ENCODE measurements around the gene ULK4.

The ULK4 gene

DNA sequence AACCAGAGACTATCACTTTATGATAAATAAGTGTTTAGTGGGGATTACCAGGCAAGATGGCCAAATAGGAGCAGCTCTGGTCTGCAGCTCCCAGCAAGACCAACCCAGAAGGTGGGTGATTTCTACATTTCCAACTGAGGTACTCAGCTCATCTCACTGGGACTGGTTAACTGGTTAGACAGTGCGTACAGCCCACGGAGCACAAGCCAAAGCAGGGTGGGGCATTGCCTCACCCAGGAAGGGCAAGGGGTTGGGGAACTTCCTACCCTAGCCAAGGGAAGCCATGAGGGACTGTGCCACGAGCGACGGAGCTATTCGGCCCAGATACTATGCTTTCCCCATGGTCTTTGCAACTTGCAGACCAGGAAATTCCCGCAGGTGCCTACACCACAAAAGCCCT is 591.6 kb downstream of the ULK4 start:
- DNase-seq (ENCODE audit: extremely low read depth in 1 of 2, low read depth in 1 of 2): no peak

DNA sequence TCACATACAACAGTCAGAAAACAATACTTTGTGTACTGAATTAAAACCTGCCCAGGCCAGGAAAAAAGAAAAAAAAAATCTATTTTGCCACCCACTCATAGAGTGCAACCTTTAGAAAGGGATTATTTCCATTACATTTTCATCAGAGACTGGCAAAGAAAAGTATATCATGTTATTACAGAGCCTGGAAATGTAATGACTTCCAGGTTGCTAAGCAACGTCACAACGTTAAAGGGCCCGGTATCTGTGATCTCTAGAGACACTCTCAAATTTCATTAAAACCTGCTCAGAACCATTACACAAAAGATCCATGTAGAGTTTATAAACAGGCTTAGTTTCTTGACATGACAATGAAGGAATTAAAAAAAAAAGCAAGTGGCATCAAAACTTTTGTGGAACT is 592.1 kb downstream of the ULK4 start:
- DNase-seq (ENCODE audit: extremely low read depth in 1 of 2, low read depth in 1 of 2): no peak

DNA sequence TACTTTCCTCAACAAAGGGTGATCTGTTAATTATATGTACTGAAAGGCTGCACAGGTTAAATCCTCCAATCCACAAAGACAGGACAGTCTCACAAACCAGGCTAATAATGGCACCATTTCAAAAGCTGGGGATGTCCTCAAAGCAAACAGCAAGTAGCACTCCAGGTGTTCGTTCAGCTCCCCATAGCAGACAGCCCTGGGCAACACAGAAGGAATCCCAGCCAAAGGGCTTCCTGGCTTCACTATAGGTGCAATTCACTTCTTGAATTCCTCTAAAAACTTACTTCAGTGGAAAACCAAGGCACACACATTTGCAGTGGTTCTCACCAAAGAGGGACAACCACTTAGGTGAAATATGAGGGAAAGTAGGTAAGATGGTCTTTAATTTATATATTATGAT is 595.9 kb downstream of the ULK4 start:
- no peak for DNase-seq (ENCODE audit: extremely low read depth in 1 of 2, low read depth in 1 of 2)

DNA sequence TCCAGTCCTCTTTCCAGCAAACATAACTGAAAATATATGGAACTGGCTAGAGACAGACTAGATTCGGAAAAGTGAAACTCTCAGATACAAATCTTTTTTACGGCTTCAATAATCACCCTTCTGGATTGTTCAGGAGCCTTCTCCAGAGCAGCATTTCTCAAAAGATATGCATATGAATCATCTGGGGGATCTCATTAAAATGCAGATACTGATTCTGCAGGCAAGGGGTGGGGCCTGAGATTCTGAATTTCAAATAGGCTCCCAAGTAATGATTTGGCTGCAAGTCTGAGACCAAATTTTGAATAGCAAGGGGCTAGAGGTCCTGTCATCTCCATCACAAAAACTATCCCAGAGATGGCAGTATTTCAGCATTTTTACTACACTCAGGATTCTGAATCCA is 597.2 kb downstream of the ULK4 start:
- DNase-seq (ENCODE audit: extremely low read depth in 1 of 2, low read depth in 1 of 2): no peak

DNA sequence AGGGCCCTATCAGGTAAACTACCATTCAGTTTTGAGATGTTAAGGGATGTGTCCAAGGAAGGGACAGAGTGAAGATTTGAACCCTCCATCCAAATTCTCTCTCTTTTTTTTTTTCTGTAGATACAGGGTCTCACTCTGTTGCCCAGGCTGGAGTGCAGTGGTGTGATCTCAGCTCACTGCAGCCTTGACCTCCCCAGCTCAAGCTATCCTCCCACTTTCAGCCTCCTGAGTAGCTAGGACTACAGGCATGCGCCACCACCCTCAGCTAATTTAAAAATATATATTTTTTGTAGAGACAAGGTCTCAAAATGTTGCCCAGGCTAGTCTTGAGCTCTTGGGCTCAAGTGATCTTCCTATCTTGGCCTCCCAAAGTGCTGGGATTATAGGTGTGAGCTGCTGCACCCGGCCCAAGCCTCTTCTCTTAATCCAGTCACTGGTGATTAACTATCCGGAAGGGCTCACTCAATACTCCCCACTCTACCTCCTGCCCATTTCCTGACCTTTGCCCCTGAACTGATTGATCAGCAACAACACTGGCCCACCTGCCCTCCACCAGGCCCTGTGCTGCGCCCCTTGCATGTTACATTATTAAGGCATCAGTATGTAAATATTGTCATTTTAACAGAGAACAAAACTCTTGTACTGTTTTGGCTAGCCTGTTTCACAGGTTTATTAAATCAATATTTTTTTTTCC is 597.9 kb downstream of the ULK4 start:
- DNase-seq (ENCODE audit: extremely low read depth in 1 of 2, low read depth in 1 of 2): no peak

DNA sequence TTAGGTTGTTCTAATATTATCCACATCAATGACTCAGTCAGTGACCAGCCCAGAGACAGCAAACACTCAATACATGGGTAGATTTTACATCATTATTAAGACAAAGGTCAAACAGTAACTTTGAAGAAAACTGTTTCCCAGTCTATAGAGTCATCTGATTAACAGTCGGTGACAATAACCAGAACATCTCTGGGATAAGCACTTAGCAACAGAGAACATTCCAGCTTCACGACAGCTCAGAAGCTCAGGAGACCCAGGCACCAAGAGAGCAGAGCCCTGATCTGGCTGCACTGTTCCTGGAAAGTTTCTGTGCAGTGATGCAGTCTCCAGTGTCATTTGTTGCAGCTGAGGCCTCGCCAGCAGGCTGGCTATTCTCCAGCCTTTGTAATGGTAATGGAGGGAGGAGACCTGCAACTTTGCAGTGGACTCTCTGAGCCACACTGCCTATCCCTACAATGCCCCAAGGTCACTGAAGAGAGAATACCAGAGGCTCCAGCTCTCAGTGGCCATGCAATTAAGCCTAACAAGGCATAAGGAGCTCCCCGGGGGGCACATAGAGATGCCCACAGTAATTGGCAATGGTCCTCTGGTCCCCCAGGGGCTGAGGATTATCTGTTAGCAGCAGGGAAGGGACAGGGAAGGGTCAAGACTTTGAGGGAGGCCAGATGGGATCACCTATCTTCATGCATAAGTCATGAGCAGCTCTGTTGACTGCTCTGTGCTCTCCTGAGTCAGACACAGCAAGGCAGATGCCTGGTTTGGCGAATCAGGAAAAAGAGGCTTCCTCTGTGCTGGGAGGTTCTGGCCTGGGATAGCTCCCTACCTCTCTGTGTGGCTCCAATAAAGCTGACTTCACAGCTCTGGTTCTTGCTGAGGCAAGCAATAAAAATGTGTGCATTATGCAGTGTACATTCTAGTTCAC is 599.0 kb downstream of the ULK4 start:
- no peak for DNase-seq (ENCODE audit: extremely low read depth in 1 of 2, low read depth in 1 of 2)

DNA sequence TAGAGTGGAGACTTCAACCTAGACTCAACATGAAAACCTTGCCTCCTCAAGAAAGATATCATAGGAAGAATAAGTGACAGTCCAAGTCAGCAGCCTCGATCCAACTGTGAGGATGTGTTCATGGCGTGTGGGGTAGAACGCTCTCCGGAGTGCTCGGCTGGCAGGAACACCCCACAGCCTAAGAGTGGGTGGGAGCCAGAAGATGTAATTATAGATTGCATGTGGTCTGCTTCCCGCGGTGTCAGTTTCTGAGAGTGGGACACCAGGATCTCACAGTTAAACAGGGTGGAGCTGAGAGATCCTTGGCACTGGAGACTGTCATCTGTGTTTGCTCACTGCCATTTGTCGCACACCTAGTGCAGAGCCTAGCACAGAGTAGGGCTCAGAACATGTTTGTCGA is 604.6 kb downstream of the ULK4 start:
- no peak for DNase-seq (ENCODE audit: extremely low read depth in 1 of 2, low read depth in 1 of 2)

DNA sequence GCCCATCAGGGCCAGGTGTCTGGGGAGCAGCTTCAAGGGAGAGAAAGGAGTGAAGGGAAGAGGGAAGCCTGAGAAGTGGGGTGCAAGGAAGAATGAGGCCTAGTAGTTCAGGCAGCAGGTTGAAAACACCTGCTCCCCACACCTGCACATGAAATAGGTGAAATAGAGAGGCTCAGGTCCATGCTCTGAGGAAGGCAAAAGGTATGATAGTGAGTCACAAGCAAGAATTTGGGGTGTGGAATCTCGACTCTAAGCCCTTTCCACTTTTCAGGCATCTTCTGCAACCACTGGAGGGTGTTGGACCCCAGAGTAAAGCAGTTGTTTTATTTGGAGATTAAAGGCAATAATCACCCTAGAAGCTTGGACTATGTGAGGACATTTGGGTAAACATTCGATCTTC is 605.1 kb downstream of the ULK4 start:
- no peak for DNase-seq (ENCODE audit: extremely low read depth in 1 of 2, low read depth in 1 of 2)

DNA sequence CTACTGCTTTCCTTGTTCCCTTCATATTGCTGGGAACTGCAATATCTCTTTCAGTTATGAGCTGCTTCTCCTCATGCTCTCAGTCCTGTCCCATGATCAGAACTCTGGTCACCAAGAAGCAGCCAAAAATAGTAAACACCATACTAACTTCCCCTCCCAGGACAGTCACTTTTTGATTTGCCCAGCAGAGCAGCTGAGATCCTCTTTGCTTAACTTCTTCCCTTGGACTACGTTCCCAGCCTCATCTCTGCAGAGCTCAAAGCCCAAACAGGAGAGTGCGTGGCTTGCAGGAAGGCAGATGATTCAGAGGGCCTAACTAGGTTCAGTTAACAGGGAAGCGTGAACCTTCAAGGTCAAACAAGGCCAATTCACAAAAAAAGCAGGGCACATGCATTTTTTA is 609.4 kb downstream of the ULK4 start:
- no peak for DNase-seq (ENCODE audit: extremely low read depth in 1 of 2, low read depth in 1 of 2)

DNA sequence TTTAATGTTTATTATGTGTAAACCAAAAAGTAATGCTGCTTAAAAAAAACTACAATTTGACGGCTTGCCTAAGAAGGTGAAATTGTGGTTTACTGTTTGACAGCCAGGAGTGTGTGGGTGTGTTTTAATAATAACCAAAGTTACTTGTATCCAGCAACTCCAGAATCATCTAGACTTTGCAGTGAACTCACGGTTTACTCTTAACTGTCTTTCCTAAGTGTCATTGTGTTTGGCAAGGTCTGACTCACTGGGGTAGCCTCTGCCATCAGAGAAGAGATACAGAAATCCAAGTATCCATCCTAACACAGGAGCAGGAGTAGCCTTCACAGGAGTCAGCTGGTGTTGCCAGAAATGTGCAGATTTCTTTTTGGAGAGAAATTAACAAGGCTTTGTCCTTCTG is 611.5 kb downstream of the ULK4 start:
- no peak for DNase-seq (ENCODE audit: extremely low read depth in 1 of 2, low read depth in 1 of 2)

DNA sequence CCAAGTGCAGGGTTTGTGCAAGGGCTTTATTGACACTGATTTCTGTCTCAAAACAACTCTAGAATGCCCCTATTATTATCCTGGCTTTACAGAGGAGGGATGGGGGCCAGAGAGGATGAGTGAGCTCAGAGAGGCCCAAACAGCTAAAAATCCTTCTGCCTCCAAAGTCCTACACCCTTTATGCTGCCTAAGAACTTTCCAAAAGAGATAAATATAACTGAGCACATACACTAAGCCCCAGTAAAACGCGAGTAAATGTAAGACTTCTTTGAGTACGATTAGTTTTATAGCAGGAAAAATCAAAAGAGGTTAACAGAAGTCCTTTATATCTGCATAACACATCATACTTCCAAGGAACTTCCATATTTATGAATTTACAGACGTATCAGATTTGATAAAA is 613.5 kb downstream of the ULK4 start:
- no peak for DNase-seq (ENCODE audit: extremely low read depth in 1 of 2, low read depth in 1 of 2)

DNA sequence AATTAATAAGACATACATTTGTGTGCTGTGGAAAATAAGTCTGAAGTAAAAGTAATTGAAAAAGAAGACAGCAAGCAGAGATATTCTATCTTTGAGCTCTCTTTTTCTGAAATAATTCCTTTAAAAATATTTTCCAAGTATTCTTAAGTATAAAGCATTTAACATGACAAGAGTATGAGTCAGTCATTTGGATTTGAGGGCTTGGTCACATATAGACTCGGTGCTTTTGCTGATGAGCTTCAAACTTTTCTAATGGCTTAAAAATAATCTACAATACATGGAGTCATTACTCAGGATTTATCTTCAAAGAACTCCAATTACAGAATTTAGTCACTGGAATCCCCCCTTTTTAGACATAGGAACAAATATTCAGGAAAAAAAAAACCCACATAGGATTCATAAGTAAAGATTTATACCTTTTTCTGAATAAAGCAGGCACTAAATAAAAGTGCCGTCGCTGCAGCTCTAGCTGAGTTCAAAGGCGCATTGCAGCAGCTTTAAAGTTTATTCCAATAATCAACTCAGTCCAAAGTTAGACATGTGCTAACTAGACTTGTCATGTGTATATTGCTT is 615.1 kb downstream of the ULK4 start:
- no peak for DNase-seq (ENCODE audit: extremely low read depth in 1 of 2, low read depth in 1 of 2)

DNA sequence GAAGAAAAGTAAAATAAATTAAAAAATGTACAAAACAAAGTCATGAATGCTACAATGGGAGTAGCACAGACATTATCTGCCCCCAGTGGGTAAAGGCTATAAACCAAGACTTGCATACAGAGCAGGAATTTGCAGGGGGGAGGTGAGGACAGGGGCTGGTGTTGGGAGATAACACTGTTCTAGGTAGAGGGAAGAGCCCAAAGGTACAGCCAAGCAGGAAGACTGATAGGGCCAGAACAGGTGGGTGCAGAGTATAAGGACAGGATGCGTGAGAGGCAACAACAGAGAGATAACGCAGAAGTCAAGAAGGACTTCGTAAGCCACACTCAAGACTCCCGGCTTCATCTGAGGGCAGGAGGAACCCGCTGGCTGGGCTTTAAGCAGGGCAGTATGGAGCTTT is 616.1 kb downstream of the ULK4 start:
- DNase-seq (ENCODE audit: extremely low read depth in 1 of 2, low read depth in 1 of 2): no peak

DNA sequence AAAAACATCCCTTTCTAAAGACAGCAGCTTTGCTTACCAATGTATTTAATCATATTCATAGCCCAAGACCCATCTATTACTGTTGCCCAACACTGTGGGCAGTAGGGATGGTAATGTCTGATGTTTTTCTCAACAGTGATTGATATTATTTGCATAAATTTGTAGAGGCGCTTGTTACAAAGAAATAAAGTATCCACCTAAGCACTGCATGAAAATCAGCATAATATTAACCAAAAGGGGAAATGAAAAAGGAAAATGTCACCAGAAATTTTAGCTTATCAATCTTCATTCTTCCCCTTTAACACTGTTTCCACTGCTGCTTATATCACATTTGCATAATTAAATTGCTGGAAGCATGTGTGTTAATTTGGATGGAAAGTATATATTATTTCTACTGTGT is 622.1 kb downstream of the ULK4 start:
- no peak for DNase-seq (ENCODE audit: extremely low read depth in 1 of 2, low read depth in 1 of 2)

DNA sequence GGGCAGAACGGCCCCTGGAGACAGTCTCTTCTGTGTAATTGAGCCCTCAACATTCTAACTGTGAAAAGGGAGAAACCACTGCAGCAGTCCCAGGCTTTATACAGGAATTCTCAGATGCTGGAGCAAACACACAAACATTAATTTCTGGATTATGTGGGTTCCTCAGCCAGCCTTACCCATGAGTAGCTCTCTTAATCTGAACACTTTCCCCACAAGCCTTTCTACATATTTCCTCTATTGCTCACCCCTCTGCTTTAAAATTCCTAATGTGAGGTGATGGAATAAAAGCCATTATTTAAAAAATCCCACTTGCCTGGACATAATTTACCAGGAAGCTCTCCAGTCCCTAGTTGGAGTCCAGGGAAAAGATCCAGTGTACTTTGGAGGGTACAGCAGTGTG is 623.6 kb downstream of the ULK4 start:
- no peak for DNase-seq (ENCODE audit: extremely low read depth in 1 of 2, low read depth in 1 of 2)

DNA sequence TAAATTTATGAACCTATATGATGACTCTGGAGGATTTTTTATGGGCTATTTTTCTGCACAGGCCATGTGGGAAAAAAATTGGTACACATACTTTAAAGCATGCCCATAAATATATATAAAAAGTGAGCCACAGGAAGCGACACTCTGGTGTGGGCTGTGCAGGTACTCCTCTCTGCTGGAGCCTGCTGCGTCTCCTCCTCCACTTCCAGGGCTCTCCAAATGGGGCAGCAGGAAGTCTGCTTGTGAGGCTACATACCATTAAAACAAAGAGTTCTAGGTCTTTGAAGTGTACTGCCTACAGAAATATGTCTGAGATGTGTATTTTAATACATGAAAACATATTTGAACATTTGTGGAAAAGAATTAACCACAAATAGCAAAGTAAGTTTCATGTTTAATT is 627.5 kb downstream of the ULK4 start:
- no peak for DNase-seq (ENCODE audit: extremely low read depth in 1 of 2, low read depth in 1 of 2)

DNA sequence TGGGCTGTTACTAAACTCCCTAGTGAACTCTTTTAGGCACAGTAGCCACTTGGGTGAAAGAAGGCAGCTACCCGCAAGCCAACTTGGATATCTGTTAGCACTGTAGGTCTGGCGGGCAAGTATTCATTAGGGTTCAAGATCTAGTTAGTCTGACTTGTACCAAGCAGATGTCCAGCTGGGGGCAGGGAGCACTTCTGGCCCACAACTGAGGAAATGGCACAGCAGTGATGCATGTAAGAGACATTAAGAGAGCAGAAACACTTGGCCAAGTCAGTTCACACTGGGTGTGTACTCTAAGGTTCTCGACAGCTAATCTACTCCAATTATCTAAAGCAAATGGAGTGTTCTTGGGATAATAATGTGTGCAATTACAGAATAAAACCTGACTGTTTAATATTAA is 630.9 kb downstream of the ULK4 start:
- no peak for DNase-seq (ENCODE audit: extremely low read depth in 1 of 2, low read depth in 1 of 2)

DNA sequence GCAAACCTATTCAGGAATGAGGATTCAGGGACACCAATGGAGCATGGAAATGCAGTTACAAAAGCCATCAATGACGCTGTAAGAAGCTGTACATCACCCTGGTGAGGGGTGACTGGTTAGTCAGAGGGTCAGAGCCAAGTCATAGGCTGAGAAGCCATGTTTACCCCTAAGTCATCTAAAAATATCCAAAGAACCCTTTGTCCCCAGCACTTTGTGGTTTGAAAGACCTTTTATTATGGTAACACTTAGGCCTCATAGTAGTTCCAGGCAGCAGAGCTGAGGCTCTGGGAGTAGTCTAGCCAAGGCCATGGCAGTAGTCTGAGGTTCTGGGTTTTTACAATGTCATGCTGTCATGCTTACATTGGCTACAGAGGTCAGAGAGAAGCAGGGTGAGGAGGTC is 631.4 kb downstream of the ULK4 start:
- no peak for DNase-seq (ENCODE audit: extremely low read depth in 1 of 2, low read depth in 1 of 2)

DNA sequence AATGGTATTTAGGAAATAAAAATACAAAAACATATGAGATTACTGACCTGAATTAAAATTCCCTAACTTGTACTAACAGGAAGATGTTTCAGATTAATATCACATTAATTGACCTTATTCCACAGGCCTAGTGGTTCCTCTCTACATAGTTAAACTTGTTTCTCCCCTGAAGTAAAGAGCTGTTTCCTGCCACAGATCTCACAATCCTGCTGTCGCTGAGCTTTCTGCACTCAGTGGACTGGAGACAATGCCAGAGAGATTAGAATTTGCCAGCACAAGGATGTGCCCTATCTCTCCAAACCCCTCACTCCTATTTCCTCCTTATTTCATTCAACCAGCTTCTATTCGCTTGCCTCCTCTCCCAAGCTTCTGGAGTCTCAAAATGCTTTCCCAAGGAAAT is 632.0 kb downstream of the ULK4 start:
- no peak for DNase-seq (ENCODE audit: extremely low read depth in 1 of 2, low read depth in 1 of 2)

DNA sequence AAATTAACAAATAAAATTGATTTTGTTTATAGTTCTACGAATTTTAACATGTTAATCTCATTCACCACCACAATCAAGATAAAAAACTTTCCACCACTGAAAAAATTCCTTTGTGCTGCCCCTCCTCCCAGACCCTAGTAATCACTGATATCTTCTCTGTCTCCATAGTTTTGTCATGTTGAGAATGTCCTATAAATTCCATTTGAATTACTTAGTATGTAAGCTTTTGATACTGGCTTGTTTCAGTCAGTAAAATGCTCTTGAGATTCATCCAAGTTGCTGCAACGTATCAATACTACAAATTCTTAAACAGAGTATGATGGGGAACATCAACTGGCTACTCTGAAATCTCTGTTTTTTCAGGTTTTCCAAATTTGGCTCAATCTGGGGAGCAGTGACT is 633.0 kb downstream of the ULK4 start:
- no peak for DNase-seq (ENCODE audit: extremely low read depth in 1 of 2, low read depth in 1 of 2)

DNA sequence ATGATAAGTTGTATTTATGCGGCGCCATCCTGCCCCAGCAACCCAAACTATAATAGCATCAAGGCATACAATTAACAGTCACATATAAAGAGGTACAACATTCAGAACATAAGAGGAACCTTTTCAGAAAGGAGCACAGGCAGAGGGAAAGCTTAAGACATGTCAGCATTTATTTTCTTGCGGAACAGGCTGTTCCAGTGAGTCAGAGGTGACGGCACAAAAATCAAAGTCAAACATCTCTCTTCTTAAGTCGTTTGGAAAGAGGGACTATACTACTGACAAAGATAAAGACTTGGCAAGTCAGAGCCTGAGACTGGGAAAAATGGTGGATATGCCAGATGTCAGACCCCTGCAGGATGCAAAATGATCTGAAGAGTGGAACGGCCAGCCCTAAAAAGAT is 634.2 kb downstream of the ULK4 start:
- DNase-seq (ENCODE audit: extremely low read depth in 1 of 2, low read depth in 1 of 2): no peak

DNA sequence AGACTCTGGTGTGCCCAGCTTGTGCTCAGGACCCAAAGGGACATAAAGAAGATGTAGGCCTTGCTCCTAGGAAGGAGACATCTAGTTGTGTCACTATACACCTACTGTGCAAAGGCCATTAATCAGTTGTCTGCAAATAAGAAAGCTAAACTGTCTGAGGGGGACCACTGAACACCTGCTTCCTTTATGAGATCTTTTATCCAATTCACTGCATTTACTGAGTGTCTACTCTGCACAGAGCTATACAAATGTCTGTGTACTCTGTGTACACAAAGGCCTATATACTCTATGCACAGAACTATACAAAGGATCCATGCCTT is 637.8 kb downstream of the ULK4 start:
- DNase-seq (ENCODE audit: extremely low read depth in 1 of 2, low read depth in 1 of 2): no peak
